Endothelial cell of umbilical vein (primary cell): ENCODE results near the gene CEP57L1. TPM values are rescaled to one million over a fixed set of nuclear protein-coding genes. Genes with fewer than 3 reads are reported as not detected.

Experiments
- BruUV-seq: library from RNA; stranded (reverse); fragments of 400-500 nt; replicated peaks from 2 replicates; lab custom pipeline; 2021; lab: Mats Ljungman, UMichigan
- CTCF ChIA-PET: fragments of 300-600, 350-600 bp; sonication (Branson Sonifier 250); formaldehyde crosslinking; loops from one replicate; lab custom pipeline; 2021; ENCODE audit warnings: antibody characterized with exemption, inconsistent platforms; lab: Charles Lee
- POLR2A ChIA-PET: fragments of 300-600, 350-600 bp; sonication (Branson Sonifier 250); formaldehyde crosslinking; loops from one replicate; lab custom pipeline; 2021; ENCODE audit warnings: antibody characterized with exemption, inconsistent platforms; lab: Charles Lee
- DNase-seq: peaks from one replicate; pipeline ENCODE4 v3.0.0-alpha.2; 2011; ENCODE audit warnings: low read depth, low spot score
- FAIRE-seq: peaks from 2 replicates; lab custom pipeline; 2011; peaks lifted over from hg19 to GRCh38; lab: Jason Lieb, UNC
- H2AFZ ChIP-seq: 2 replicates; pipeline ENCODE4 v1.6.0; 2012; ENCODE audit warnings: low read depth, low read length, control low read depth, inconsistent platforms
- H3K27ac ChIP-seq: 2 replicates; pipeline ENCODE4 v1.5.1; 2011; ENCODE audit warnings: low read depth, mild to moderate bottlenecking, control low read depth, low read length, moderate library complexity; ENCODE audit not compliant: insufficient read depth
- H3K27me3 ChIP-seq, 2 experiments: 2 replicates each; pipeline versions ENCODE4 v1.6.0 to v1.6.1; 2011; ENCODE audit warnings: low read length in 2 of 2, mixed read lengths in 1 of 2; ENCODE audit not compliant: control insufficient read depth in 2 of 2, insufficient read depth in 2 of 2
- H3K36me3 ChIP-seq, 2 experiments: 2 replicates in 1 of 2; 3 replicates in 1 of 2; pipeline ENCODE4 v1.5.1; 2011; ENCODE audit warnings: low read length in 2 of 2, mild to moderate bottlenecking in 1 of 2, moderate library complexity in 1 of 2; ENCODE audit not compliant: control insufficient read depth in 2 of 2, insufficient read depth in 2 of 2; ENCODE audit errors: extremely low read depth in 1 of 2
- H3K4me1 ChIP-seq: 3 replicates; pipeline ENCODE4 v1.5.1; 2011; ENCODE audit warnings: mild to moderate bottlenecking, low read length; ENCODE audit not compliant: control insufficient read depth, insufficient read depth; ENCODE audit errors: extremely low read depth
- H3K4me2 ChIP-seq: 2 replicates; pipeline ENCODE4 v1.6.1; 2011; ENCODE audit warnings: low read length, control low read depth, mixed read lengths; ENCODE audit not compliant: insufficient read depth
- H3K4me3 ChIP-seq, 3 experiments: fragments of 200-600 bp in 1 of 3; sonication (generic), shearing (Covaris generic) in 1 of 3; replicated peaks in 1 of 3; 2 replicates each; pipeline ENCODE4 v1.5.1; 2011 to 2016; ENCODE audit warnings: control low read depth in 3 of 3, low read length in 3 of 3, mild to moderate bottlenecking in 2 of 3, inconsistent platforms in 1 of 3, low read depth in 1 of 3, moderate library complexity in 1 of 3; ENCODE audit not compliant: insufficient read depth in 1 of 3
- H3K79me2 ChIP-seq: 2 replicates; pipeline ENCODE4 v1.6.0; 2012; ENCODE audit warnings: low read length, inconsistent platforms; ENCODE audit not compliant: control insufficient read depth, insufficient read depth
- H3K9ac ChIP-seq: replicated peaks from 2 replicates; pipeline ENCODE3; 2011; ENCODE audit warnings: low read length, control low read depth; ENCODE audit not compliant: insufficient read depth; ENCODE audit errors: extremely low read depth
- H3K9me1 ChIP-seq: replicated peaks from 3 replicates; pipeline ENCODE4 v1.6.0; 2011; ENCODE audit warnings: mild to moderate bottlenecking, low read length; ENCODE audit not compliant: control insufficient read depth, insufficient read depth; ENCODE audit errors: extremely low read depth
- H3K9me3 ChIP-seq: replicated peaks from 2 replicates; pipeline ENCODE4 v1.5.1; 2012; ENCODE audit warnings: low read length, inconsistent platforms; ENCODE audit not compliant: control insufficient read depth, insufficient read depth
- H4K20me1 ChIP-seq: replicated peaks from 2 replicates; pipeline ENCODE3; 2011; ENCODE audit warnings: mild to moderate bottlenecking, low read length; ENCODE audit not compliant: control insufficient read depth, insufficient read depth; ENCODE audit errors: extremely low read depth
- CTCF ChIP-seq, 2 donors: IDR thresholded peaks; 1 replicate in 1 of 2; 2 replicates in 1 of 2; pipeline ENCODE4 v1.5.1; 2011; ENCODE audit warnings: low read length in 2 of 2, mild to moderate bottlenecking in 2 of 2, moderate library complexity in 2 of 2, control low read depth in 1 of 2, inconsistent platforms in 1 of 2, low read depth in 1 of 2; ENCODE audit not compliant: insufficient read depth in 1 of 2; ENCODE audit errors: extremely low read depth in 1 of 2
- EZH2 ChIP-seq: IDR thresholded peaks from 2 replicates; pipeline ENCODE4 v1.6.1; 2012; ENCODE audit warnings: borderline replicate concordance, low read depth, mild to moderate bottlenecking, moderate library complexity, low read length, inconsistent platforms; ENCODE audit not compliant: severe bottlenecking
- FOS ChIP-seq: IDR thresholded peaks from 2 replicates; pipeline ENCODE4 v1.6.1; 2011; ENCODE audit warnings: mild to moderate bottlenecking, low read length, moderate library complexity, borderline replicate concordance; ENCODE audit not compliant: insufficient read depth
- GATA2 ChIP-seq: IDR thresholded peaks from 2 replicates; pipeline ENCODE4 v1.7.0; 2011; ENCODE audit warnings: low read depth, mild to moderate bottlenecking, moderate library complexity, mixed read lengths, low read length; ENCODE audit not compliant: insufficient read length, insufficient read depth
- JUN ChIP-seq: IDR thresholded peaks from 2 replicates; pipeline ENCODE4 v1.6.1; 2011; ENCODE audit warnings: borderline replicate concordance, low read depth; ENCODE audit not compliant: insufficient read length, insufficient read depth
- MYC ChIP-seq: IDR thresholded peaks from one replicate; pipeline ENCODE4 v1.6.1; 2011; ENCODE audit warnings: mild to moderate bottlenecking, low read depth, low read length
- POLR2A ChIP-seq: IDR thresholded peaks from 2 replicates; pipeline ENCODE4 v1.6.1; 2012; ENCODE audit warnings: low read depth, mild to moderate bottlenecking, control low read depth, low read length
- POLR2AphosphoS5 ChIP-seq: IDR thresholded peaks from 2 replicates; pipeline ENCODE4 v1.6.1; 2012; ENCODE audit warnings: low read depth, mild to moderate bottlenecking, control low read depth, low read length, moderate library complexity; ENCODE audit not compliant: insufficient read depth
- dilution Hi-C: fragments of 300-500 bp; cut with MboI; formaldehyde crosslinking; loops from one replicate; pipeline ENCODE4 v1.15.0; 2019; ENCODE audit warnings: low sequenced_read_pairs; ENCODE audit not compliant: extremely low pct_ligation_motif_present
- intact Hi-C: fragments of 100-400 bp; cut with micrococcal nuclease; formaldehyde crosslinking; loops from one replicate; pipeline ENCODE4 v1.10.0; 2022
- polyA plus RNA-seq, 4 experiments: library from polyadenylated mRNA; depleted of rRNA in 3 of 4; stranded (reverse) in 3 of 4; unstranded in 1 of 4; fragments of >200 nt; gene quantifications; 2 replicates each; pipeline versions ENCODE4 v1.2.1 to v1.2.3, GENCODE V29; 2011 to 2012; ENCODE audit warnings: missing spikeins in 1 of 4
- total RNA-seq: library from RNA; stranded (reverse); gene quantifications from 2 replicates; pipeline ENCODE4 v1.2.3, GENCODE V29; 2021
- TF ChIP-seq, protein P1 (sequence below): IDR thresholded peaks from 2 replicates; pipeline ENCODE4 v1.6.1; 2011; ENCODE audit not compliant: insufficient read depth, insufficient read length

CEP57L1 gene
- total and polyA plus RNA-seq, 2 donors (not counting 3 experiments of a cell fraction or from before 2014, with no cell fraction given): 7.8 to 20.9 TPM

DNA sequence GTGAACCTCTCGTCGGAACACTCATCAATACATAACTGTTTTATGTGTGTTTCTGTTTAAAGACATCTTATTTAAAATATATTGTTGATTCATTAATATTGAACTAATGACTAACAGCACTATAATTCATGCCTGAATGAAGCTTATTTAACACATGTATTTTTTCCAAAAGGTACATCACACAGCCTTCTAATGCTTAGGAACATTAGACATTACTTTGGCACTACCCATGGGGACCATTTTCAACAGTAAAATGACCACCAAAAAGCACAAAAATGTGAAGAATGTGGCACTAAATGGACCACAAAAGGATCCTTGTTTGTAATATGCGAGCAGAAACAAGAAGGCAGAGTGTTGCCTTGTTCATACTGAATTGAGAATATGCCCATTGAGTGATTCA is 109.2 kb downstream of the CEP57L1 start:
- Histone ChIP-seq H3K27ac (no peak overlapping the region), H3K9me1 (no peaks in the 10 kb centered on the region), H3K36me3 (no peaks in the 10 kb centered on the region), H2AFZ (no peak overlapping the region), H3K9me3 (no peaks in the 10 kb centered on the region), H3K79me2 (no peaks in the 10 kb centered on the region), H3K4me2 (no peak overlapping the region), H3K9ac (no peak overlapping the region), H4K20me1 (no peaks in the 10 kb centered on the region), H3K27me3 (peaks cover 0 to 2% of the 10 kb centered on the region in 2 experiments), H3K4me1 (no peaks in the 10 kb centered on the region), H3K4me3 (no peak overlapping the region)
- intact Hi-C loops: loop anchor here (10.0 kb wide), 1 partner anchor 60 kb away; no protein-coding TSS in a partner anchor
- no peak for DNase-seq
- dilution Hi-C loops: no loop called here
- TF ChIP-seq GATA2 (no peak), FOS (no peak), EZH2 (no peak), POLR2AphosphoS5 (no peak), JUN (no peak), CTCF (IDR thresholded peaks at IDR 0.05; ENCODE audit: extremely low read depth in 1 of 2, insufficient read depth in 1 of 2, low read depth in 1 of 2, low read length in 2 of 2) (no peak), MYC (no peak), POLR2A (no peak)
- TF ChIP-seq, protein P1, sequence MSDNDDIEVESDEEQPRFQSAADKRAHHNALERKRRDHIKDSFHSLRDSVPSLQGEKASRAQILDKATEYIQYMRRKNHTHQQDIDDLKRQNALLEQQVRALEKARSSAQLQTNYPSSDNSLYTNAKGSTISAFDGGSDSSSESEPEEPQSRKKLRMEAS: no peak
- no peak for FAIRE-seq
- ChIA-PET POLR2A (no interaction called here), CTCF (interaction anchor here (0.7 to 1.2 kb wide), 2 partner anchors 16 to 212 kb away, joined by 3 to 4 read pairs; no protein-coding TSS in a partner anchor)
- no TSS peak for BruUV-seq
